SH-SY5Y (cell line): ENCODE measurements around the gene MATK.

ENCODE experiments used
- GATA2 ChIP-seq: IDR thresholded peaks from 2 replicates; pipeline ENCODE4 v1.6.1; 2011; ENCODE audit warnings: mild to moderate bottlenecking, low read depth, low read length
- GATA3 ChIP-seq: IDR thresholded peaks from 2 replicates; pipeline ENCODE4 v1.6.1; 2011; ENCODE audit warnings: low read depth, mild to moderate bottlenecking, low read length, moderate library complexity

GRCh38 chr19:3743486-3743885 lies 42.7 kb downstream of the MATK start:
- no peak for TF ChIP-seq GATA2
- TF ChIP-seq GATA3, result no peak
